Neuronal stem cell (in vitro differentiated cells): ENCODE data around the gene BRMS1.
"Not testable (repeated sequence)": the region's sequence is repeated elsewhere in the genome, so short reads cannot be mapped to it uniquely, and the experiment has no call there.

ENCODE experiments used
- DNase-seq: peaks from one replicate; pipeline ENCODE4 v3.0.0-alpha.2; 2013; ENCODE audit warnings: low spot score
- H2AFZ ChIP-seq: one replicate; pipeline ENCODE4 v1.6.1; 2013; ENCODE audit warnings: mild to moderate bottlenecking, low read length, inconsistent platforms
- H2AK5ac ChIP-seq: 2 replicates; pipeline ENCODE4 v1.6.1; 2013; ENCODE audit warnings: low read depth, mild to moderate bottlenecking, inconsistent platforms, low read length, moderate library complexity, mixed read lengths
- H2BK120ac ChIP-seq: 2 replicates; pipeline ENCODE4 v1.6.1; 2013; ENCODE audit warnings: low read depth, mild to moderate bottlenecking, inconsistent platforms, low read length, moderate library complexity, mixed read lengths
- H2BK12ac ChIP-seq: one replicate; pipeline ENCODE4 v1.6.1; 2013; ENCODE audit warnings: low read length, inconsistent platforms
- H2BK15ac ChIP-seq: 2 replicates; pipeline ENCODE4 v1.6.1; 2013; ENCODE audit warnings: mild to moderate bottlenecking, low read length, inconsistent platforms, mixed read lengths
- H2BK5ac ChIP-seq: one replicate; pipeline ENCODE4 v1.6.1; 2013; ENCODE audit warnings: inconsistent platforms, mild to moderate bottlenecking, low read length, moderate library complexity
- H3K14ac ChIP-seq: one replicate; pipeline ENCODE4 v1.6.1; 2013; ENCODE audit warnings: low read length, inconsistent platforms
- H3K18ac ChIP-seq: 2 replicates; pipeline ENCODE4 v1.6.1; 2013; ENCODE audit warnings: low read length, inconsistent platforms
- H3K23ac ChIP-seq: 2 replicates; pipeline ENCODE4 v1.6.1; 2013; ENCODE audit warnings: low read depth, mild to moderate bottlenecking, mixed read lengths, low read length, inconsistent platforms; ENCODE audit not compliant: poor library complexity
- H3K27ac ChIP-seq: replicated peaks from 3 replicates; pipeline ENCODE4 v1.5.1; 2013; ENCODE audit warnings: low read length, inconsistent platforms
- H3K27me3 ChIP-seq, 3 experiments: 2 replicates each; pipeline ENCODE4 v1.6.1; 2013; ENCODE audit warnings: low read length in 3 of 3, mild to moderate bottlenecking in 2 of 3, inconsistent platforms in 1 of 3, low read depth in 1 of 3, mixed read lengths in 1 of 3, moderate library complexity in 1 of 3; ENCODE audit not compliant: control insufficient read depth in 3 of 3, insufficient read depth in 3 of 3
- H3K36me3 ChIP-seq, 2 donors: replicated peaks in 1 of 2; 2 replicates each; pipeline ENCODE4 v1.6.1; 2013; ENCODE audit warnings: low read length in 2 of 2; ENCODE audit not compliant: control insufficient read depth in 2 of 2, insufficient read depth in 2 of 2
- H3K4ac ChIP-seq: 2 replicates; pipeline ENCODE4 v1.6.1; 2013; ENCODE audit warnings: inconsistent platforms, mild to moderate bottlenecking, low read length, moderate library complexity
- H3K4me1 ChIP-seq, 2 donors: 1 replicate in 1 of 2; 2 replicates in 1 of 2; pipeline ENCODE4 v1.6.1; 2013; ENCODE audit warnings: low read length in 2 of 2, low read depth in 1 of 2; ENCODE audit not compliant: control insufficient read depth in 2 of 2, insufficient read depth in 1 of 2
- H3K4me2 ChIP-seq: one replicate; pipeline ENCODE4 v1.6.1; 2013; ENCODE audit warnings: mild to moderate bottlenecking, low read length, inconsistent platforms; ENCODE audit not compliant: insufficient read depth, poor library complexity, severe bottlenecking
- H3K4me3 ChIP-seq, 2 donors: 2 replicates each; pipeline ENCODE4 v1.5.1; 2013; ENCODE audit warnings: low read length in 2 of 2, mild to moderate bottlenecking in 2 of 2, inconsistent platforms in 1 of 2, moderate library complexity in 1 of 2
- H3K79me1 ChIP-seq: one replicate; pipeline ENCODE4 v1.6.1; 2013; ENCODE audit warnings: low read depth, mild to moderate bottlenecking, inconsistent platforms, low read length, moderate library complexity
- H3K9ac ChIP-seq: one replicate; pipeline ENCODE4 v1.6.1; 2013; ENCODE audit warnings: mild to moderate bottlenecking, low read depth, low read length, inconsistent platforms; ENCODE audit not compliant: poor library complexity
- H3K9me3 ChIP-seq, 2 donors: replicated peaks in 1 of 2; 2 replicates each; pipeline versions ENCODE3 to v1.6.1; 2013; ENCODE audit warnings: low read length in 2 of 2, mild to moderate bottlenecking in 2 of 2, inconsistent platforms in 1 of 2, low read depth in 1 of 2, mixed read lengths in 1 of 2, moderate library complexity in 1 of 2; ENCODE audit not compliant: control insufficient read depth in 2 of 2, insufficient read depth in 1 of 2
- H4K8ac ChIP-seq: one replicate; pipeline ENCODE4 v1.6.1; 2013; ENCODE audit warnings: low read depth, mild to moderate bottlenecking, inconsistent platforms, low read length, moderate library complexity
- H4K91ac ChIP-seq: one replicate; pipeline ENCODE4 v1.6.1; 2013; ENCODE audit warnings: low read length, low read depth, mild to moderate bottlenecking, inconsistent platforms; ENCODE audit not compliant: poor library complexity
- WGBS, 2 donors: extraction: QIAGEN DNeasy Blood & Tissue Kit; methylation state at CpG; one replicate each; pipeline ENCODE4 v1.1.7; 2013; ENCODE audit warnings: missing lambda C conversion rate in 2 of 2, mixed read lengths in 1 of 2; ENCODE audit not compliant: insufficient read length in 2 of 2, insufficient replicate concordance in 1 of 2; ENCODE audit errors: extremely low coverage in 2 of 2; 5-methylcytosine and 5-hydroxymethylcytosine counted together

Gene BRMS1

GRCh38 chr11:66322732-66323427, 22.0 kb downstream of the BRMS1 start:
- Histone ChIP-seq H2BK12ac (no peak overlapping the region), H3K23ac (no peak overlapping the region), H4K8ac (no peak overlapping the region), H3K9ac (no peak overlapping the region), H3K4ac (no peak overlapping the region), H2BK5ac (no peak overlapping the region), H2BK15ac (peak overlapping the region; percentile 6), H3K36me3 (no peaks in the 10 kb centered on the region), H2BK120ac (no peak overlapping the region), H3K14ac (no peak overlapping the region), H3K79me1 (no peaks in the 10 kb centered on the region), H4K91ac (peak overlapping the region; percentile 44), H2AK5ac (peak overlapping the region; percentile 57), H3K4me3 (no peak overlapping the region), H3K9me3 (no peaks in the 10 kb centered on the region), H2AFZ (no peak overlapping the region), H3K27me3 (no peaks in the 10 kb centered on the region), H3K18ac (peak overlapping the region; percentile 44), H3K27ac (no peak overlapping the region), H3K4me2 (no peak overlapping the region), H3K4me1 (peaks cover 29 to 45% of the 10 kb centered on the region in 2 donors)
- no peak for DNase-seq
- no CpG with 5 or more reads among the region's 11 CpGs for WGBS, 2 donors

GRCh38 chr11:66321606-66322005, 23.3 kb downstream of the BRMS1 start:
- H4K8ac ChIP-seq: no peak overlapping the region
- WGBS, 2 donors: no CpG with 5 or more reads among the region's 4 CpGs

DNA sequence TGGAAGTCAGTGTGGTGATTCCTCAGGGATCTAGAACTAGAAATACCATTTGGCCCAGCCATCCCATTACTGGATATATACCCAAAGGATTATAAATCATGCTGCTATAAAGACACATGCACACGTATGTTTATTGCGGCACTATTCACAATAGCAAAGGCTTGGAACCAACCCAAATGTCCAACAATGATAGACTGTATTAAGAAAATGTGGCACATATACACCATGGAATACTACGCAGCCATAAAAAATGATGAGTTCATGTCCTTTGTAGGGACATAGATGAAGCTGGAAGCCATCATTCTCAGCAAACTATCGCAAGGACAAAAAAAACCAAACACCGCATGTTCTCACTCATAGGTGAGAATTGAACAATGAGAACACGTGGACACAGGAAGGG, 24.2 kb downstream of the BRMS1 start:
- H3K9ac ChIP-seq, H3K4ac ChIP-seq, H2AFZ ChIP-seq, H3K36me3 ChIP-seq, H2AK5ac ChIP-seq, H4K8ac ChIP-seq, H3K23ac ChIP-seq, H3K14ac ChIP-seq, H3K27ac ChIP-seq, DNase-seq, H3K4me3 ChIP-seq, H4K91ac ChIP-seq, H2BK5ac ChIP-seq, H3K79me1 ChIP-seq, H3K27me3 ChIP-seq, H3K4me2 ChIP-seq, H2BK15ac ChIP-seq, H2BK120ac ChIP-seq, H3K18ac ChIP-seq, H3K9me3 ChIP-seq, H2BK12ac ChIP-seq: not testable (repeated sequence)
- H3K4me1 ChIP-seq: peaks cover 29 to 38% of the 10 kb centered on the region in 2 donors
- no CpG with 5 or more reads among the region's 6 CpGs for WGBS, 2 donors

More at GRCh38 chr11:66321606-66322005, 23.3 kb downstream of the BRMS1 start:
- Histone ChIP-seq H3K4me1 (peaks cover 35 to 44% of the 10 kb centered on the region in 2 donors), H3K14ac (no peak overlapping the region), H3K18ac (no peak overlapping the region), H3K27ac (no peak overlapping the region), H2AFZ (no peak overlapping the region), H2BK15ac (no peak overlapping the region), H4K91ac (no peak overlapping the region), H3K23ac (no peak overlapping the region), H3K4me3 (no peak overlapping the region), H2BK12ac (no peak overlapping the region), H3K9ac (no peak overlapping the region), H3K9me3 (no peaks in the 10 kb centered on the region), H3K27me3 (no peaks in the 10 kb centered on the region), H2AK5ac (no peak overlapping the region), H3K4me2 (no peak overlapping the region), H2BK5ac (no peak overlapping the region), H3K79me1 (no peaks in the 10 kb centered on the region), H3K36me3 (no peaks in the 10 kb centered on the region), H3K4ac (no peak overlapping the region), H2BK120ac (no peak overlapping the region)
- DNase-seq: no peak

GRCh38 chr11:66320289-66320688, 24.6 kb downstream of the BRMS1 start:
- H3K4me1 ChIP-seq: peaks cover 29 to 34% of the 10 kb centered on the region in 2 donors
- not testable (repeated sequence) for H4K8ac ChIP-seq, H2BK15ac ChIP-seq, H3K9ac ChIP-seq, H2BK5ac ChIP-seq, H3K4me3 ChIP-seq, H4K91ac ChIP-seq, H3K4me2 ChIP-seq, H3K23ac ChIP-seq, H3K4ac ChIP-seq, H3K14ac ChIP-seq, H3K27me3 ChIP-seq, H3K18ac ChIP-seq, H3K79me1 ChIP-seq, H2AFZ ChIP-seq, H3K36me3 ChIP-seq, H3K27ac ChIP-seq, H2BK12ac ChIP-seq, DNase-seq, H2AK5ac ChIP-seq, H3K9me3 ChIP-seq, H2BK120ac ChIP-seq
- WGBS, 2 donors: no CpG with 5 or more reads among the region's 2 CpGs
